ENCODE results near the gene HOXD12. TPM values are rescaled to one million over a fixed set of nuclear protein-coding genes. Genes with fewer than 3 reads are reported as not detected.
A peak's percentile ranks its signal among the peaks of the same experiment; 100 is the strongest.

HOXD12 gene
- total and polyA plus RNA-seq, 7 donors: not detected

DNA sequence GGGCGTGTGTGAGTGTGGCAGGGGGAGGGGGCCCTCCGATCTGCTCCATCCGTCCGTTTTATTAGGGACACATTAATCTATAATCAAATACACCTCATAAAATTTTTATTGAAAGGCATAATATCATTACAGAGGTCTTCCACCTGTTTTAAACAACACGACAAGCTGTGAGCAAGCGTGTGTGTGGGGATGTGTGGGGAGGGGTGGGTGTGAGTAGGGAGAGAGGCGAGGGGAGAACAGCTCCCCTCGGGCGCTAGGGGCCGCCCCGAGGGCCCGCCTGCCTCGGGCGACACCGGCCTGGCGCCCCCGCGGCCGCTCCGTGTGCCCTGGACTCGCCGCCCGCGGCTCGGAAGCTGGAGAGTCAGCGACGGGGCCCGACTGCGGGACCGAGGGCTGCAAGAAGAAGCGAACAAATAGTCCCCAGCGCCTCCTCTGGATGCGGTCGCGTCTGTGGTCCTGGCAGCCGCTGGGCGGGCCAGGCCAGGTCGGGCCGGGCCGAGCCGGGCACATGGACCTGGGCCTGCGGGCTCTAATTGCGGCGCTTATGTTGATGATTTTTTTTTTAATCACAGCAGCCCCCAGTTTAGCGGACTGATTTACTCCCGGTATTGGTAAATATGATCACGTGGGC is 22.6 kb downstream of the HOXD12 start:
- Histone ChIP-seq H3K4me1 (peaks cover 4% of the 10 kb centered on the region), H3K9me3 (no peaks in the 10 kb centered on the region), H3K36me3 (ENCODE audit: insufficient read depth in 1 of 2, low read depth in 1 of 2) (no peaks in the 10 kb centered on the region), H3K27me3 (ENCODE audit: insufficient read depth in 3 of 3, low read length in 2 of 3) (peaks cover 3 to 51% (median 34%) of the 10 kb centered on the region in 3 donors), H3K27ac (peak overlapping the region; percentile 87), H3K4me3 (peak overlapping the region; percentile 83)
- DNase-seq (no peak), ATAC-seq (peak; percentile 52 to 67 (median 58))
- TF ChIP-seq, protein P1, sequence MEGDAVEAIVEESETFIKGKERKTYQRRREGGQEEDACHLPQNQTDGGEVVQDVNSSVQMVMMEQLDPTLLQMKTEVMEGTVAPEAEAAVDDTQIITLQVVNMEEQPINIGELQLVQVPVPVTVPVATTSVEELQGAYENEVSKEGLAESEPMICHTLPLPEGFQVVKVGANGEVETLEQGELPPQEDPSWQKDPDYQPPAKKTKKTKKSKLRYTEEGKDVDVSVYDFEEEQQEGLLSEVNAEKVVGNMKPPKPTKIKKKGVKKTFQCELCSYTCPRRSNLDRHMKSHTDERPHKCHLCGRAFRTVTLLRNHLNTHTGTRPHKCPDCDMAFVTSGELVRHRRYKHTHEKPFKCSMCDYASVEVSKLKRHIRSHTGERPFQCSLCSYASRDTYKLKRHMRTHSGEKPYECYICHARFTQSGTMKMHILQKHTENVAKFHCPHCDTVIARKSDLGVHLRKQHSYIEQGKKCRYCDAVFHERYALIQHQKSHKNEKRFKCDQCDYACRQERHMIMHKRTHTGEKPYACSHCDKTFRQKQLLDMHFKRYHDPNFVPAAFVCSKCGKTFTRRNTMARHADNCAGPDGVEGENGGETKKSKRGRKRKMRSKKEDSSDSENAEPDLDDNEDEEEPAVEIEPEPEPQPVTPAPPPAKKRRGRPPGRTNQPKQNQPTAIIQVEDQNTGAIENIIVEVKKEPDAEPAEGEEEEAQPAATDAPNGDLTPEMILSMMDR (IDR thresholded peaks at IDR 0.05): no peak
- WGBS, 3 donors: 1 to 2% (median 1%) methylated on average over 31 to 47 of the region's 47 CpGs
- intact Hi-C loops (cut with DNase I): loop anchor here in 1 of 2 donors (5.0 kb wide), 1 partner anchor 1025 kb away; no protein-coding TSS in a partner anchor

DNA sequence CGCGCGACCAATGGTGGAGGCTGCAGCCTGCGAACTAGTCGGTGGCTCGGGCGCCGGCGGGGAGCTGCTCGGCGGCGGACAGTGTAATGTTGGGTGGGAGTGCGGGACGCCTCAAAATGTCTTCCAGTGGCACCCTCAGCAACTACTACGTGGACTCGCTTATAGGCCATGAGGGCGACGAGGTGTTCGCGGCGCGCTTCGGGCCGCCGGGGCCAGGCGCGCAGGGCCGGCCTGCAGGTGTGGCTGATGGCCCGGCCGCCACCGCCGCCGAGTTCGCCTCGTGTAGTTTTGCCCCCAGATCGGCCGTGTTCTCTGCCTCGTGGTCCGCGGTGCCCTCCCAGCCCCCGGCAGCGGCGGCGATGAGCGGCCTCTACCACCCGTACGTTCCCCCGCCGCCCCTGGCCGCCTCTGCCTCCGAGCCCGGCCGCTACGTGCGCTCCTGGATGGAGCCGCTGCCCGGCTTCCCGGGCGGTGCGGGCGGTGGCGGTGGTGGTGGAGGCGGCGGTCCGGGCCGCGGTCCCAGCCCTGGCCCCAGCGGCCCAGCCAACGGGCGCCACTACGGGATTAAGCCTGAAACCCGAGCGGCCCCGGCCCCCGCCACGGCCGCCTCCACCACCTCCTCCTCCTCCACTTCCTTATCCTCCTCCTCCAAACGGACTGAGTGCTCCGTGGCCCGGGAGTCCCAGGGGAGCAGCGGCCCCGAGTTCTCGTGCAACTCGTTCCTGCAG is 23.3 kb downstream of the HOXD12 start, which contains the start of gene HOXD9:
Gene HOXD9, plus strand, starts transcription at position 37 of the 728 bp plus-strand sequence. Its CDS starts 50 bp downstream, at position 87.
- TF ChIP-seq, protein P1 (IDR thresholded peaks at IDR 0.05): no peak
- 0 to 1% (median 0%) methylated on average over 39 to 84 of the region's 84 CpGs for WGBS, 3 donors
- Histone ChIP-seq H3K27me3 (ENCODE audit: insufficient read depth in 3 of 3, low read length in 2 of 3) (peaks cover 3 to 45% (median 27%) of the 10 kb centered on the region in 3 donors), H3K4me1 (peaks cover 8% of the 10 kb centered on the region), H3K9me3 (no peaks in the 10 kb centered on the region), H3K36me3 (ENCODE audit: insufficient read depth in 1 of 2, low read depth in 1 of 2) (no peaks in the 10 kb centered on the region), H3K27ac (peak within 1 kb of the TSS; percentile 87), H3K4me3 (peak within 1 kb of the TSS; percentile 83)
- intact Hi-C loops (cut with DNase I): loop anchor here in 1 of 2 donors (5.0 kb wide), 1 partner anchor 1024 kb away; no protein-coding TSS in a partner anchor
- DNase-seq (peak; percentile 72 to 87), ATAC-seq (peak; percentile 75 to 94 (median 90))

GRCh38 chr2:176123411-176124109 is 24.0 kb downstream of the HOXD12 start:
- 38 to 43% (median 42%) methylated on average over 40 of the region's 40 CpGs for WGBS, 3 donors
- Histone ChIP-seq H3K36me3 (ENCODE audit: insufficient read depth in 1 of 2, low read depth in 1 of 2) (no peaks in the 10 kb centered on the region), H3K4me3 (peak overlapping the region; percentile 83), H3K27me3 (ENCODE audit: insufficient read depth in 3 of 3, low read length in 2 of 3) (peaks cover 3 to 38% (median 21%) of the 10 kb centered on the region in 3 donors), H3K4me1 (peaks cover 16% of the 10 kb centered on the region), H3K27ac (peak overlapping the region; percentile 87), H3K9me3 (no peaks in the 10 kb centered on the region)
- DNase-seq (no peak), ATAC-seq (no peak)
- intact Hi-C loops (cut with DNase I): loop anchor here in 1 of 2 donors (5.0 kb wide), 1 partner anchor 1024 kb away; no protein-coding TSS in a partner anchor
- TF ChIP-seq, protein P1 (IDR thresholded peaks at IDR 0.05): no peak

- no peak overlapping the region for H3K4me3 ChIP-seq
- no peak for ATAC-seq
- H3K9me3 ChIP-seq: no peaks in the 10 kb centered on the region
- no peak for DNase-seq
- 78 to 82% (median 81%) methylated on average over 34 of the region's 34 CpGs for WGBS, 3 donors
- H3K27ac ChIP-seq: no peak overlapping the region
- peaks cover 3 to 30% (median 19%) of the 10 kb centered on the region in 3 donors for H3K27me3 ChIP-seq (ENCODE audit: insufficient read depth in 3 of 3, low read length in 2 of 3)
- intact Hi-C loops (cut with DNase I): loop anchor here in 1 of 2 donors (5.0 kb wide), 1 partner anchor 1023 kb away; no protein-coding TSS in a partner anchor
- TF ChIP-seq, protein P1 (IDR thresholded peaks at IDR 0.05): no peak
- no peaks in the 10 kb centered on the region for H3K36me3 ChIP-seq (ENCODE audit: insufficient read depth in 1 of 2, low read depth in 1 of 2)
- H3K4me1 ChIP-seq: peaks cover 18% of the 10 kb centered on the region
Measured at GRCh38 chr2:176124110-176124946, 24.7 kb downstream of the HOXD12 start.
